Breast epithelium (tissue), 4 donors: Measurements from ENCODE around the gene FITM2. TPM values are rescaled to one million over a fixed set of nuclear protein-coding genes. Genes with fewer than 3 reads are reported as not detected.

ENCODE experiments used
- DNase-seq, 2 donors: peaks; one replicate each; pipeline ENCODE4 v3.0.0-alpha.2; 2019; ENCODE audit warnings: low spot score in 2 of 2
- H3K27ac ChIP-seq, 2 donors: fragments of 200-600 bp; sonication (generic) in 1 of 2; one replicate each; pipeline ENCODE4 v1.5.1; 2016 to 2019; ENCODE audit warnings: mild to moderate bottlenecking in 1 of 2
- H3K27me3 ChIP-seq, 2 donors: fragments of 200-600 bp; sonication (generic) in 1 of 2; one replicate each; pipeline versions ENCODE4 v1.5.1 to v1.6.0; 2017 to 2019; ENCODE audit warnings: control low read depth in 1 of 2, mild to moderate bottlenecking in 1 of 2
- H3K36me3 ChIP-seq: fragments of 200-600 bp; one replicate; pipeline ENCODE4 v1.5.1; 2019
- H3K4me1 ChIP-seq, 2 donors: fragments of 200-600 bp; sonication (generic); one replicate each; pipeline ENCODE4 v1.5.1; 2016 to 2019; ENCODE audit warnings: control low read depth in 1 of 2
- H3K4me3 ChIP-seq, 3 donors: fragments of 200-600 bp; sonication (generic); 1 replicate in 2 of 3; 2 replicates in 1 of 3; pipeline ENCODE4 v1.5.1; 2016 to 2019; ENCODE audit warnings: mild to moderate bottlenecking in 3 of 3, moderate library complexity in 2 of 3
- H3K9me3 ChIP-seq, 2 donors: fragments of 200-600 bp; sonication (generic) in 1 of 2; one replicate each; pipeline ENCODE4 v1.5.1; 2016 to 2019; ENCODE audit warnings: control low read depth in 1 of 2
- POLR2A ChIP-seq: fragments of 450-650 bp; IDR thresholded peaks from one replicate; pipeline ENCODE4 v1.6.1; 2016; ENCODE audit warnings: antibody characterized with exemption, mild to moderate bottlenecking, moderate library complexity
- POLR2AphosphoS5 ChIP-seq, 3 donors: sonication (generic); formaldehyde crosslinking; IDR thresholded peaks; one replicate each; pipeline ENCODE4 v1.6.1; 2017; ENCODE audit warnings: antibody characterized with exemption in 3 of 3
- intact Hi-C: fragments of 100-400 bp; cut with DNase I; formaldehyde crosslinking; loops from one replicate; pipeline ENCODE4 v1.15.1; 2023; ENCODE audit warnings: low total_unique reads
- total RNA-seq, 3 donors: library from RNA; depleted of rRNA; stranded (reverse); fragments of >200 nt; gene quantifications; one replicate each; pipeline ENCODE4 v1.1.0, GENCODE V29; 2016
- TF ChIP-seq, protein P1 (sequence below), 3 donors: fragments of 450-650 bp; IDR thresholded peaks; one replicate each; pipeline ENCODE4 v1.5.1; 2016 to 2017; ENCODE audit warnings: antibody characterized with exemption in 3 of 3, mild to moderate bottlenecking in 3 of 3, moderate library complexity in 3 of 3

The FITM2 gene, protein sequence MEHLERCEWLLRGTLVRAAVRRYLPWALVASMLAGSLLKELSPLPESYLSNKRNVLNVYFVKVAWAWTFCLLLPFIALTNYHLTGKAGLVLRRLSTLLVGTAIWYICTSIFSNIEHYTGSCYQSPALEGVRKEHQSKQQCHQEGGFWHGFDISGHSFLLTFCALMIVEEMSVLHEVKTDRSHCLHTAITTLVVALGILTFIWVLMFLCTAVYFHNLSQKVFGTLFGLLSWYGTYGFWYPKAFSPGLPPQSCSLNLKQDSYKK
- 10 to 100 TPM in 1 of 3 donors, 1 to 10 TPM in 2; 8.8 to 17.0 (median 9.2) TPM for total RNA-seq

DNA sequence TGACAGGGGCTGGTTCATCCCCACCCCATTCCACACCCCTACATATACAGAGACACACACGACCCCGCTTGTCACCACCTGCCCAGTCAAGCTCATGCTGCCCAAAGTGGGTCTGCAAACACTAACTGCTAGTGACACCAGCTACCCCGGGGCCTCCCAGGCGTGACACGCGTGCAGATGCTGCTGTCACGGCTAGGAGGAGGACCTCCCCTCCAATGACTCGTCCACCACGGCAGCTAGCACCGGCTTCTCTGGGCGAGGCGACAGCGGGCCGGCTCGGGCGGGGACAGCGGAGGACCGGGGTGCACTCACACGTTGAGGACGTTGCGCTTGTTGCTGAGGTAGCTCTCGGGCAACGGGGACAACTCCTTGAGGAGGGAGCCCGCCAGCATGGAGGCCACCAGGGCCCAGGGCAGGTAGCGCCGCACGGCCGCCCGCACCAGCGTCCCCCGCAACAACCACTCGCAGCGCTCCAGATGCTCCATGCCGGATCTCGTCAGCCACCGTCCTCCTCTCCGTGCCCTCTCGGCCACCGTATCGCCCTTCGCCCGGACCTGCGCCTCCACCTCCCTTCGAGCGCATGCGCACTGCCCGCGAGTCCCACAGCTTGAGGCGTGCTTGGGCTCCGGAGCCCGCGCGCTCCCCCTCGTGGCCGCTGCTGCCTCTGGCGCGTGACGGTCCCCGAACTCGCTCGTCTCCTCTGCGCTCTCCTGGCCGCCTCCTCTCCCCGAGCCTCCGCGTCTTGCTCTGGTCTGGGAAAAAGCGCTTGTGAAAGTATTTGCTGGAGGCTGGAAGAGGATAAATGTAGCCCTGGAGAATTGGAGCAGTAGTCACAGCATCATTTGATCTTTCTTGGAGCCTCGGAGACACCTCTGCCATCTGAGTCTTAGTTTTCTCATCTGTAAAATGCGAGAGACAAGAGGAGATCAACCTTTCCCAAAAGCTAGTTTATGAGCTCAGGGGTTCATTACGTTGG is at the start of gene FITM2:
Gene FITM2, minus strand, starts transcription at position 539 of the 976 bp plus-strand sequence. Its CDS starts 54 bp downstream, at position 485.
- TF ChIP-seq POLR2AphosphoS5 (IDR thresholded peaks at IDR 0.05) (peak; percentile 46 to 84 (median 56)), POLR2A (peak; percentile 18)
- TF ChIP-seq, protein P1, sequence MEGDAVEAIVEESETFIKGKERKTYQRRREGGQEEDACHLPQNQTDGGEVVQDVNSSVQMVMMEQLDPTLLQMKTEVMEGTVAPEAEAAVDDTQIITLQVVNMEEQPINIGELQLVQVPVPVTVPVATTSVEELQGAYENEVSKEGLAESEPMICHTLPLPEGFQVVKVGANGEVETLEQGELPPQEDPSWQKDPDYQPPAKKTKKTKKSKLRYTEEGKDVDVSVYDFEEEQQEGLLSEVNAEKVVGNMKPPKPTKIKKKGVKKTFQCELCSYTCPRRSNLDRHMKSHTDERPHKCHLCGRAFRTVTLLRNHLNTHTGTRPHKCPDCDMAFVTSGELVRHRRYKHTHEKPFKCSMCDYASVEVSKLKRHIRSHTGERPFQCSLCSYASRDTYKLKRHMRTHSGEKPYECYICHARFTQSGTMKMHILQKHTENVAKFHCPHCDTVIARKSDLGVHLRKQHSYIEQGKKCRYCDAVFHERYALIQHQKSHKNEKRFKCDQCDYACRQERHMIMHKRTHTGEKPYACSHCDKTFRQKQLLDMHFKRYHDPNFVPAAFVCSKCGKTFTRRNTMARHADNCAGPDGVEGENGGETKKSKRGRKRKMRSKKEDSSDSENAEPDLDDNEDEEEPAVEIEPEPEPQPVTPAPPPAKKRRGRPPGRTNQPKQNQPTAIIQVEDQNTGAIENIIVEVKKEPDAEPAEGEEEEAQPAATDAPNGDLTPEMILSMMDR (IDR thresholded peaks at IDR 0.05) = peak; percentile 84 to 94 (median 93)
- intact Hi-C loops = loop anchor here (5.0 kb wide), 1 partner anchor 94 kb away; no protein-coding TSS in a partner anchor
- H3K9me3 ChIP-seq = no peaks in the 10 kb centered on the region
- peaks cover 4 to 11% of the 10 kb centered on the region in 2 donors for H3K4me1 ChIP-seq
- H3K4me3 ChIP-seq = peak within 1 kb of the TSS; percentile 63 to 97 (median 76)
- DNase-seq = peak; percentile 95 to 98
- no peaks in the 10 kb centered on the region for H3K27me3 ChIP-seq
- no peaks in the 10 kb centered on the region for H3K36me3 ChIP-seq
- peak within 1 kb of the TSS; percentile 43 to 61 for H3K27ac ChIP-seq

DNA sequence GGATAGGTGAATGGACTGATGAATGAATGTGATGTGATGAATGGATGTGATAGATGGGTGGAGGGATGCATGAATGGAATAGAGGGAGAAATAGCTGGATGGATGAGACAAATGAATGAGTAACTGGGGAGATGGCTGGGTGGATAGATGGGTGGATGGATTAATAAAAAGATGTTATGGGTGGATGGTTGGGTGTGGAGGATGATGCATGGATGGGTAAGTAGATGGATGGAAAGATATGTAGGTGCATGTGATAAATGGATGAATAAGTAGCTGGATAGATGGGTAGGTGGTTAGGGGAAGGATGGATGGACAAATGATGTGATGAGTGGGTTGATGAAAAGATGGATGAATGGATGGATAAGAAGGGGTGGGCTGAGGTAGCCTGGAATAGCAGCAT is 49.2 kb upstream of the FITM2 start:
- TF ChIP-seq, protein P1 (IDR thresholded peaks at IDR 0.05) = no peak
- TF ChIP-seq POLR2A (no peak), POLR2AphosphoS5 (IDR thresholded peaks at IDR 0.05) (no peak)
- H3K4me3 ChIP-seq = no peak overlapping the region
- no peaks in the 10 kb centered on the region for H3K36me3 ChIP-seq
- no peaks in the 10 kb centered on the region for H3K9me3 ChIP-seq
- no peak for DNase-seq
- no peaks in the 10 kb centered on the region for H3K27me3 ChIP-seq
- no peak overlapping the region for H3K27ac ChIP-seq
- intact Hi-C loops = no loop called here
- no peaks in the 10 kb centered on the region for H3K4me1 ChIP-seq

- H3K27me3 ChIP-seq = no peaks in the 10 kb centered on the region
- TF ChIP-seq, protein P1 (IDR thresholded peaks at IDR 0.05) = no peak
- no peak for TF ChIP-seq POLR2AphosphoS5 (IDR thresholded peaks at IDR 0.05)
- intact Hi-C loops = no loop called here
- DNase-seq = no peak
- no peak overlapping the region for H3K27ac ChIP-seq
- no peaks in the 10 kb centered on the region for H3K4me1 ChIP-seq
- H3K4me3 ChIP-seq = no peak overlapping the region
- no peaks in the 10 kb centered on the region for H3K36me3 ChIP-seq
- H3K9me3 ChIP-seq = no peaks in the 10 kb centered on the region
These were observed 47.8 kb upstream of the FITM2 start for GRCh38 chr20:44358776-44359175.

GRCh38 chr20:44357555-44358125 is 46.6 kb upstream of the FITM2 start:
- intact Hi-C loops = no loop called here
- Histone ChIP-seq H3K36me3 (no peaks in the 10 kb centered on the region), H3K4me1 (no peaks in the 10 kb centered on the region), H3K4me3 (no peak overlapping the region), H3K27me3 (no peaks in the 10 kb centered on the region), H3K9me3 (no peaks in the 10 kb centered on the region), H3K27ac (no peak overlapping the region)
- DNase-seq = no peak
- TF ChIP-seq POLR2A = no peak
- TF ChIP-seq, protein P1 (IDR thresholded peaks at IDR 0.05) = no peak
- no peak for TF ChIP-seq POLR2AphosphoS5 (IDR thresholded peaks at IDR 0.05)
